Aorta (tissue), 5 donors: ENCODE results near the gene OR10AD1. TPM values are rescaled to one million over a fixed set of nuclear protein-coding genes. Genes with fewer than 3 reads are reported as not detected.

Experiments
- ATAC-seq: fragments of 200-7000 bp; cut with Tn5 transposase; one replicate; pipeline ENCODE4 v1.9.1; 2022; ENCODE audit warnings: moderate library complexity; ENCODE audit not compliant: low FRiP score
- DNase-seq, 2 donors: peaks; one replicate each; pipeline ENCODE4 v3.0.0-alpha.2; 2020
- H3K27ac ChIP-seq, 2 donors: one replicate each; pipeline ENCODE4 v1.5.1; 2013; ENCODE audit warnings: low read length in 2 of 2, mild to moderate bottlenecking in 2 of 2, moderate library complexity in 2 of 2, control low read depth in 1 of 2, inconsistent platforms in 1 of 2, low read depth in 1 of 2
- H3K27me3 ChIP-seq, 2 donors: one replicate each; pipeline ENCODE4 v1.6.1; 2013; ENCODE audit warnings: control low read depth in 1 of 2, low read length in 1 of 2, mild to moderate bottlenecking in 1 of 2, moderate library complexity in 1 of 2; ENCODE audit not compliant: insufficient read depth in 2 of 2, control insufficient read depth in 1 of 2
- H3K36me3 ChIP-seq, 2 donors: one replicate each; pipeline ENCODE4 v1.6.1; 2013; ENCODE audit warnings: control low read depth in 1 of 2, low read length in 1 of 2, mild to moderate bottlenecking in 1 of 2; ENCODE audit not compliant: insufficient read depth in 2 of 2, control insufficient read depth in 1 of 2
- H3K4me1 ChIP-seq, 2 donors: one replicate each; pipeline ENCODE4 v1.6.1; 2013; ENCODE audit warnings: low read length in 2 of 2, control low read depth in 1 of 2, mild to moderate bottlenecking in 1 of 2, moderate library complexity in 1 of 2; ENCODE audit not compliant: insufficient read depth in 2 of 2, control insufficient read depth in 1 of 2
- H3K4me3 ChIP-seq, 2 donors: one replicate each; pipeline ENCODE4 v1.5.1; 2013; ENCODE audit warnings: low read length in 2 of 2, control low read depth in 1 of 2, mild to moderate bottlenecking in 1 of 2
- H3K9me3 ChIP-seq: one replicate; pipeline ENCODE4 v1.6.1; 2013; ENCODE audit warnings: mild to moderate bottlenecking, low read length; ENCODE audit not compliant: control insufficient read depth
- WGBS, 2 donors: extraction: QIAGEN DNeasy Blood & Tissue Kit; methylation state at CpG; one replicate each; pipeline ENCODE4 v1.1.7; 2013; 5-methylcytosine and 5-hydroxymethylcytosine counted together
- intact Hi-C, 2 donors: fragments of 100-400 bp; cut with DNase I; formaldehyde crosslinking; loops; one replicate each; pipeline versions ENCODE4 v1.14.2 to v1.15.0; 2022
- polyA plus RNA-seq, 2 donors: library from polyadenylated mRNA; stranded (reverse); fragments of 200-250 nt; gene quantifications; one replicate each; pipeline ENCODE4 v1.2.3, GENCODE V29; 2013
- total RNA-seq, 2 donors: library from RNA; stranded (reverse); fragmentation: NEBNext Ultra II Directional; extraction: Animal tissue kit (Norgen Biotek cat#: 25700); gene quantifications; one replicate each; pipeline ENCODE4 v1.2.1, GENCODE V29; 2021
- donor health status: healthy with polysubstance abuse.
- donor health status: Bipolar disorder and iron deficiency.
- donor health status: DM: no; HTN: no; CAD: no.
- donor health status: DM: no; HTN: no; CAD: no.
- donor health status: DM: yes; HTN: yes; CAD: no.

Gene OR10AD1
- total and polyA plus RNA-seq, 4 donors = not detected

DNA sequence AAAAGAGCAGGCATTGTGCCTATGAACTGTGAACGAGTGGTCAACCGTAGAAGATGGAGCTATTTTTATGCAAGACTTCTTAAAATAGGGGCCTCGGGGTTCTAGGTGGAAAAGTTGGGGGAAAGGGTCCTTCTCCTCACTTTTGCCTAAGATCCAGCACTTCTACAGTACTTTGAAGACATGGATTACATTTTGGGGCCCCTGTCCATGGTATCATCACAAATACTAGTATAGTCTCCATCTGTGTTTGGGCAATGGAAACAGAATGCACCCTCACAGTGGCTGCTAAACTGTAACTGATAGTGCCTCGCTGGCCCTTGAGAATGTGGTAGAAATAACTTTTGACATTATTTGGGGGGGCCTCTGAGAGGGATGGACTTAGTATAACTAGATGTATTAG, 25.1 kb downstream of the OR10AD1 start:
- Histone ChIP-seq H3K27me3 (no peaks in the 10 kb centered on the region), H3K4me3 (no peak overlapping the region), H3K9me3 (no peaks in the 10 kb centered on the region), H3K4me1 (no peaks in the 10 kb centered on the region), H3K27ac (no peak overlapping the region), H3K36me3 (no peaks in the 10 kb centered on the region)
- intact Hi-C loops = no loop called here
- DNase-seq = no peak
- ATAC-seq = no peak
- 27 to 34% methylated on average over 4 of the region's 4 CpGs for WGBS, 2 donors

DNA sequence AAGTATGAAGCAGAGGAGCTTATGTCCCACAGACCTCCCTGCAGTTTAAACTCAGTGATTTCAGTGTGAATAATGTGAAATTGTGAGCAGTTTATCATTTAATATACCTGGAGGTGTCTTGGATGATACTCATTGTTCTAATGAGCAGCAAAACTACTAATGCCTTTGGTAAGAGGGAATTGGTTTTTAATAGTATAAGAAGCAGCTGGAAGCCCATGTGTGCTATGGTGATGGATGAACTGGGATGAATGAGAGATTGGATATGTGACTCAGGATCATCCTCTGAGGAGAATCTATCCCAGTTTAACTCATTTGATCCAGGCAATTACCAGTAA, 26.7 kb downstream of the OR10AD1 start:
- no peak overlapping the region for H3K27ac ChIP-seq
- no peak for ATAC-seq
- intact Hi-C loops = no loop called here

DNA sequence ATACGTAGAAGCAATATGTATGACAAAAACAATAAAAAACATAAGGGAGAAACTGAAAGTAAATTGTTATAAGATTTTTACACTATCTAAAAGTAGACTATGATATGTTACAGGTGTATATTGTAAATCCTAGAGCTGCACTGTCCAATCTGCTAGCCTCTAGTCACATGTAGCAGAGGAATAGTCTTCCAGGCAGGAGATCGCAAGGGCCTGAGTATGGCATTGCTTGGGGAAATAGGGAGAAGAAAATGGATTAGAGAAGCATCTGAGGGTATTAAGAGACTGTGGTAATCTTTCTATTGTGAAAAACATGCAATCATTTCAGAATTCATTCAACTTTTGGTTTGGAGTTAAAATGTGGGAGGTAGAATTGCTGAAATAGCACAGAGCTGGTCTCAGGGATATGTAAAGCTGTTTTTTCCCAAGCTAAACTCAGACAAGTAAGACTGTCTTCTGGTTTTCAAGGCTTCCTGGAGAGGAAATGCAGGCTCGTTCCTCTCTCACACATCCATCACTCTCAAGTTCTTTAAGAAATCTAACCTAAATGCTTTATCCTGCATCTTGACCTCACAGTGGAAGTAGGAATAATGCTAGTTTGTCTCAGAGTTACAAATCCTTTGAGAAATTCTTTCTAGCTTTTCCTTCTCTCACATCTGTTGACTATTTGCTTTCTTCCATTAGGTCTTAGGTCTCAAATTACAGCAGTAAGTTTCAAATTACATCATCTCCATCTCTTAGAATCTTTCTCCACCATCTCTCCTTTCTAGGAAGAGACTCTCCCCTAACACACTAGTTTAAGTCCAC, 27.3 kb downstream of the OR10AD1 start:
- Histone ChIP-seq H3K4me3 (no peak overlapping the region), H3K27me3 (no peaks in the 10 kb centered on the region), H3K9me3 (no peaks in the 10 kb centered on the region), H3K4me1 (no peaks in the 10 kb centered on the region), H3K27ac (no peak overlapping the region), H3K36me3 (no peaks in the 10 kb centered on the region)
- DNase-seq (no peak), ATAC-seq (no peak)
- intact Hi-C loops = no loop called here
- WGBS, 2 donors = 56 to 64% methylated on average over 3 of the region's 3 CpGs

More for the DNA sequence above, 26.7 kb downstream of the OR10AD1 start:
- Histone ChIP-seq H3K27me3 (no peaks in the 10 kb centered on the region), H3K9me3 (no peaks in the 10 kb centered on the region), H3K4me3 (no peak overlapping the region), H3K36me3 (no peaks in the 10 kb centered on the region), H3K4me1 (no peaks in the 10 kb centered on the region)
- DNase-seq = no peak

DNA sequence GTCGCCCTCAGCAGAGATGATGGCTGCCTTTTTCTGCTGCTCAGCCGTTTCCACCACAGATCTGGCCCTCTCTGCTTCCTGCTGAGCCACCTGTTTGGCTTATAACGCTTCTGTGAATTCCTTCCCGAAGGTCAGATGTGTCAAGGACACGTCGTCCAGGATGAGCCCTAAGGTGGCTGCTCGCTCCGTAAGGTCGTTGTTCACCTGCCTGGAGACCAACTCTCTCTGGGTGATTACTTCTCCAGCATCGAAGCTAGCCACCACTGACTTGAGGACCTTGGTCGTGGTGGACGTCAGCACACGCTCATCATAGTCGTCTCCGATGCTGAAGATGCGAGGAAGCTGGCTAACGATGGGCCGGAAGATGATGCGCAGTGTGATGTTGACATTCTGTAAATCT, 34.1 kb downstream of the OR10AD1 start:
- no peaks in the 10 kb centered on the region for H3K27me3 ChIP-seq
- no peak for ATAC-seq
- WGBS, 2 donors = 89 to 90% methylated on average over 19 of the region's 19 CpGs
- no peak overlapping the region for H3K4me3 ChIP-seq
- no peaks in the 10 kb centered on the region for H3K4me1 ChIP-seq
- H3K27ac ChIP-seq = no peak overlapping the region
- intact Hi-C loops = loop anchor here (5.0 to 10.0 kb wide), 2 partner anchors 87 to 204 kb away; partner anchors contain the start of gene TMEM106C (in 1 of the 2)
- H3K36me3 ChIP-seq = no peaks in the 10 kb centered on the region
- H3K9me3 ChIP-seq = no peaks in the 10 kb centered on the region
- DNase-seq = no peak

DNA sequence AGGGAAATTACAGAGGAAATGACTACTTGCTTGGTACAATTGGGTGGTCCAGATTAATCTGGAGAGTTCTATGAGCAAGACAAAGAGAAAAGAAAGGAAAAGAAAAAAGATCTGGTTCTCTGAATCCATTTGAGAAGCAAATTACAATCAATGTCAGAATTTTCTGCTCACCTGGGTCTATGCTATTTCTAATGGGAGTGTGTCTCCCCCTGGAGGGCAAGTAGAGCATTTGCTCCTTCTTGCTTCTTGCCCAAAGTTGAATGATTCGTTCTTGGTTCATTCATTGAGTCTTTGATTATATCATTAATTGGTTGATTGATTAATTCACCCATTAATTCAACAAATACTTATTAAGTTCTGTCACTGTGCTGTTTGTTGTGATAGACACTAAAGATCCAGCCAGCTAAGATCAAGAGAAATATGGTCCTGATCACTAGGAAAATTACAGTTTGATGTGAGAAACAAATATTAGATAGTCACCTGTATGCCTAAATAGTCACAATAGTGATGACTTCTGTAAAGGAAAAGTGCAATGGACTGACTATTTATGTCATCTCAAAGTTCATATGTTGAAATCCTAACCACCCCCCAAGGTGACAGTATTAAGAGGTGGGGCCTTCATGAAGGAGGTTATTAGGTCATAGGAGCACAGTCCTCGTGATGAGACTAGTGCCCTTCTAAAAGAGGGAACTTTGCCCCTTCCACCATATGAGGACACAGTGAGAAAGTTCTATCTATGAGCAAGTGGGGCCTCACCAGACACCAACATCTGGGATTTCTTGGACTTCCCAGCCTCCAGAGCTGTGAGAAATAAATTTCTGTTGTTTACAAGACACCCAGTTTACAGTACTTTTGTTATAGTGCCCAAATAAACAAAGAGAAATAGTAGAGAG, 37.8 kb downstream of the OR10AD1 start:
- Histone ChIP-seq H3K9me3 (no peaks in the 10 kb centered on the region), H3K36me3 (no peaks in the 10 kb centered on the region), H3K4me3 (no peak overlapping the region), H3K27me3 (no peaks in the 10 kb centered on the region), H3K27ac (no peak overlapping the region), H3K4me1 (no peaks in the 10 kb centered on the region)
- WGBS, 2 donors = 13 to 16% methylated on average over 2 of the region's 2 CpGs
- no peak for DNase-seq
- ATAC-seq = peak; percentile 64
- intact Hi-C loops = loop anchor here (2.0 to 10.0 kb wide), 3 partner anchors 83 to 201 kb away; partner anchors contain the start of gene TMEM106C (in 1 of the 2)

GRCh38 chr12:48164451-48164850, 38.6 kb downstream of the OR10AD1 start:
- Histone ChIP-seq H3K4me1 (no peaks in the 10 kb centered on the region), H3K27ac (no peak overlapping the region), H3K36me3 (no peaks in the 10 kb centered on the region), H3K4me3 (no peak overlapping the region), H3K27me3 (no peaks in the 10 kb centered on the region), H3K9me3 (no peaks in the 10 kb centered on the region)
- intact Hi-C loops = loop anchor here in 1 of 2 donors (2.0 to 10.0 kb wide), 2 partner anchors 82 to 200 kb away; partner anchors contain the start of gene TMEM106C
- DNase-seq (no peak), ATAC-seq (no peak)
- 67 to 77% methylated on average over 2 of the region's 2 CpGs for WGBS, 2 donors

- Histone ChIP-seq H3K4me1 (no peaks in the 10 kb centered on the region), H3K27me3 (no peaks in the 10 kb centered on the region), H3K27ac (no peak overlapping the region), H3K9me3 (no peaks in the 10 kb centered on the region), H3K36me3 (no peaks in the 10 kb centered on the region), H3K4me3 (no peak overlapping the region)
- 49 to 56% methylated on average over 5 of the region's 5 CpGs for WGBS, 2 donors
- ATAC-seq (no peak), DNase-seq (no peak)
- intact Hi-C loops = loop anchor here in 1 of 2 donors (10.0 kb wide), 1 partner anchor 198 kb away; the partner anchor contains the start of gene TMEM106C
Observed at GRCh38 chr12:48163150-48163747, 39.8 kb downstream of the OR10AD1 start.

DNA sequence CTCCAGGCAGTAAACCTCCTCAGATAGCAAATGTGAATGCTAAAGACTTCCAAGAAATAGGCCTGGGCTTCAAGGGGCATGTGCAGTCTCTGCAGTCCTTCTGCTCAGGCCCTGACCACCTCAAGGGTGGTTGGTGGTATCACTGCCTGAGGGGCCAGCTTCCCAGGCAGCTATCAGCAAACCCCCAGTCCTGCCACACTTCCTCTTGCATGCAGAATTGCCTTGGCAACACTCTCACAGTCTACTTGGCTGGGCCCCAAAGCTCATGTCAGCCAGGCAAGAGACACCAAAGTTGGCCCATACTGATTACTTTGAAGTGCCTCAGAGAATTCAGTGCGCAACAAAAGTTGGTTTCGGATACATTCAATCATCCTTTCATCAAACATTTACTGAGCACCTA, 42.3 kb downstream of the OR10AD1 start:
- Histone ChIP-seq H3K27me3 (no peaks in the 10 kb centered on the region), H3K27ac (no peak overlapping the region), H3K4me1 (no peaks in the 10 kb centered on the region), H3K4me3 (no peak overlapping the region), H3K9me3 (no peaks in the 10 kb centered on the region), H3K36me3 (no peaks in the 10 kb centered on the region)
- intact Hi-C loops = loop anchor here in 1 of 2 donors (10.0 kb wide), 1 partner anchor 196 kb away; the partner anchor contains the start of gene TMEM106C
- ATAC-seq (no peak), DNase-seq (no peak)
- 31 to 40% methylated on average over 2 of the region's 2 CpGs for WGBS, 2 donors
